GM18858 (cell line): ENCODE data around the gene ANO3.

Source experiments
- ATAC-seq: cut with Tn5 transposase; IDR thresholded peaks from one replicate; pipeline ENCODE4 v1.9.1; 2021; ENCODE audit not compliant: unreplicated experiment

The ANO3 gene

DNA sequence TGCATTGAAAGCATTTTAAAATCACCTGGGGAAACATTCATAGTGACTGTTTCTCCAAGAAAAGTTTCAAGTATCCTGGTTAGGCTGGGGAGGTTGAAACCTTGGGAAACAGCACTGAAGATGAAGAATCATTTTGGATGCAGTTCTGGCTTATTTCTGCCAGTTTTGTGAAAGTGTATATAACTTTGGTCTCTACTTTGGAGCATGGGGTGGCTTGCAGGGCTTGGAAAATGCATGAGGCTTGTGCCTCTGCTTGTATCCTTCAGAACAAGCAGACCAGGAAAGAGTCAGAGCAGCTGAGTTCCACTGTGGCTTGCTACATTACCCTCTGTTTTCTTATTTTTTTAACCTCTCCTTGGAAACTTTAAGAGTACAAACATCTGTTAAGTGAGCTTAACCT, 370.5 kb downstream of the ANO3 start:
- ATAC-seq = no peak

DNA sequence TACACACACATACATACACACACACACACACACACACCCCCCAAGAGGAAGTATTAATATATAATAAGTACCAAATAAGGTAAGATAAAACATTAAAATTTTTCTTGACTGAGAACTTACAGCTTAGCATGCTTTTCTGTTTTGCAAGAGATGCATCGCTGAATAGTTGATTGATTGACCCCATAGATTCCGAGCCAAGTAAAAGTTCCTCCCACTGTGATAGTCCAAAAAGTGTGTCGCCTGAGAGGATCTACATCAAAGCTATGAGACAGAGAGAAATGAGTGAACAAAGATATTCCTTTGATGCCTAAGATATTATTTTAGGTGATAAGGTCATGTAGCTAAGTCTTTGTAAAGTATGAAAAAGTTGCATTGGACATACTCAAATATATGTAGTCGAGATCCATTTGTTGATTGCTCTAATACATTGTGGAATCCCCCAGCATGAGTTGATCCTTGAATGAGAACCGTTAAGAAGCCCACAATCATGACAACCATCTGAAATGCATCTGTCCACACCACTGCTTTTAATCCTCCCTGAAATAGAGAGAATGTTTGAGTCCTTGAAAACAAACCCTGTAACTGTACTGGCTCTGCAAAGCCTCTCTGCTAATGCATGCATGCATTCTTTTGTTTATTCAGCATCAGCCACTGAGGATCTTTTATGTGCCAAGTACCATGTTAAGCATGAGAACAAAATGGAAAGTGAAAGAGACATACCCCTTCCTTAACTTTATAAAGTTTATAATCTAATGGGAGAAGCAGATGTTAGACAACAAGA, 371.7 kb downstream of the ANO3 start:
- no peak for ATAC-seq

DNA sequence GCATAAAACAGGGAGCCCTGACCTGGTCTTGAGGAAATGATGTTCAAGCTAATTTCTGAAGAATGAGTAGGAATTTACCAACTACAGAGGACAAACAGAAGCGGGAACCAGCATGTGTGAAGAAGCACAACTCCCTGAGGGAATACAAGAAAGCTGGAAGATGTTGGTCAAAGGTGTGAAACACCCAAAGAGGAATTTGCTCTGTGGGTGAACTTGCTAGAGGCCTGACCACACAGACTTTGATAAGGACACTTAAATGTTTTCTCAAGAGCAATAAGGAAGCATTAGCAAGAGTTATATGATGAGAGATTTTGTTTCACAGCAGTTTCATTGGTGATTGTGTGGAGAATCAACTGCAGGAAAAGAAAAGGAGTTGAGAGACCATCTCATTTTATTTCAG, 372.3 kb downstream of the ANO3 start:
- no peak for ATAC-seq

DNA sequence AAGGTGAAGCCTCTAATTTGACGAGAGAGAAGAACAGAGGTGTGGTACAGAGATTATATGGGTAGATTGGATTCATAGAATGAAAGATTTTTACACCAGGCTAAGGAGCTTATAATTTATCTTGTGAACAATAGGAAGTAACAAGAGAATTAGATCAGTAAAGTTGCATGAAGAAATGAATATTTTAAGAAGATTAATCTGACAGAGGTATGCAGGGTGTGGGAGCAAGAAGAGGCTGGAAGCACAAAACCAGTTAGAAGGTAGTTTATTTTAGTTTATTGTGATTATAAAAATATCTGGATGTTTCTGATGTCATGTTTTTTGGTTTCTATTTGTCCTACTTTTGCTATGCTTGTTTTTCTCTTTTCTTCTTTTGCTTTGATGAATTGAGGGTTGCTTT, 374.3 kb downstream of the ANO3 start:
- no peak for ATAC-seq

DNA sequence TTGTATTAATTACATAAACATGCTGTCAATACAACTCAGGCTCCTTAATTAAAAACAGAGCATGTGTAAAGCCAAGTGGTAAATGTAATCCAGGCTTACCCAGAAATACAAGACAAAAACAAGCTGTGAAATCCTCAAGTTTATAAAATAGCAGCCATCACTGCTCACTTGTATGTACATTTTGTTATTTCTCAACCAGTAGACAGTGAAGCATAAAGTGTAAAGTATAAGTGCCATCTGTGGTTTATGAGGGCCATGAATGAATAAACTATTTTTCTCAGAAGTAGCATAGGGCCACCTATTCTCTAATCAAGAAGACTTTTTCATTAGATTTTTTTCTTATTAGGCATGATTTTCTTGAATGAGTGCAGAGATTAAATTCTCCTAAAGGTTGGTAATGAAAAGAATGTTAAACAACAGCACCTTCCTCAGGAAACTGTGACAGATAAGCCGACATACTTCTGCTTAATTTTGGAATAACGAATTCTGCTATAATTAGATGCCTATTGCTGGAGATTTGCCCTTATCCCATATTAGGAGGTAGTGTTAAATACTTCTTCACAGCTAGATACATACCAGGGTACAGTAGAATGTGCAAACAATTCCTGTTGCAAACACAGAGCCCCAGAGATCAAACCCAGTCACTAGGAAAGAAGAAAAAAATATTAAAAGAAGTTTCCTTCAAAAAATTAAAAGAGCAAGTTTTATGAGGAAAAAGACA, 377.0 kb downstream of the ANO3 start:
- ATAC-seq = no peak

DNA sequence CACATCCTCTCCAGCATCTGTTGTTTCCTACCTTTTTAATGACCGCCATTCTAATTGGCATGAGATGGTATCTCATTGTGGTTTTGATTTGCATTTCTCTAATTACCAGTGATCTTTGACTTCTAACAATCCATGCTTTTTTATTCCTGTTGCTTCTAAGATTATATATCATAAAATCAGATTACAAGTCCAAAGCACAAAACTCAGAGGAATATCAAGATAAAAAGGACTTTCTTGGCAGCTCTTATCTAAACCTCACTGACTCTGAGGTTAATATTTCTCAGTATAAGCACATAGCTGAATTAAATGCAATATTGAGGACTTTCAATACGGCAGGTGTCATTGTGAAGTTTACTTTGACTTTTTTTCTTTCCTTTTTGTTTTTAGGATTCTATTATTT, 378.6 kb downstream of the ANO3 start:
- no peak for ATAC-seq

DNA sequence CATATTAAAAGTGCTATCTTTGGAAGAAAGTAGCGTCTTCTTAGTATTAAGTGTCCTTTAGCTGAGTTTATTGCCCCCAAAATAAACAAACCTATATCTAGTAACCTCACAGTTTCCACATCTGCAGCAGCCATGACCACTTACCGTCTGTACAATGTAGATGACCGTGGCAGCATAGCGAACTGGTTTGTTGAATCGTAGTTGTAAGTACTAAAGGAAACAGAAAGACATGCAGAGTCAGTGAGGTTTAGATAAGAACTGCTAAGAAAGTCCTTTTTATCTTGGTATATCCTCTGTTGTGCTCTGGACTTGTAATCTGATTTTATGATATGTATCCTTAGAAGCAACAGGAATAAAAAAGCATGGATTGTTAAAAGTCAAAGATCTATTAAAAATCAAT, 380.6 kb downstream of the ANO3 start:
- ATAC-seq = no peak
